Stimulated activated CD4-positive, alpha-beta T cell treated with anti-CD3 and anti-CD28 coated beads, Interleukin-1b, Interleukin-23, amount 100 ng/mL, for 24 hours (primary cell): Measurements from ENCODE around the gene CBLC.

Experiments used
- DNase-seq, 4 experiments: peaks; one replicate each; pipeline ENCODE4 v3.0.0-alpha.2; 2020; ENCODE audit warnings: low read depth in 4 of 4, low spot score in 1 of 4

CBLC gene

GRCh38 chr19:44777715-44778347 lies at the start of gene CBLC:
Gene CBLC (plus strand): TSS chr19:44777890. CDS start chr19:44777932, 42 bp downstream.
- DNase-seq: no peak

GRCh38 chr19:44728178-44728577 lies 49.5 kb upstream of the CBLC start:
- no peak for DNase-seq

GRCh38 chr19:44729516-44730033 lies 48.1 kb upstream of the CBLC start:
- no peak for DNase-seq

- DNase-seq: no peak
Measured at GRCh38 chr19:44731081-44731480, 46.6 kb upstream of the CBLC start.

GRCh38 chr19:44731622-44732021 lies 46.1 kb upstream of the CBLC start:
- DNase-seq: no peak

GRCh38 chr19:44732235-44733014 lies 45.3 kb upstream of the CBLC start:
- no peak for DNase-seq

GRCh38 chr19:44734357-44734756 lies 43.3 kb upstream of the CBLC start:
- no peak for DNase-seq

- DNase-seq: no peak
Measured at GRCh38 chr19:44735011-44735410, 42.7 kb upstream of the CBLC start.

GRCh38 chr19:44737238-44738071 lies 40.2 kb upstream of the CBLC start:
- DNase-seq: no peak

- no peak for DNase-seq
Measured at GRCh38 chr19:44738136-44738535, 39.6 kb upstream of the CBLC start.

GRCh38 chr19:44738603-44739558 lies 38.8 kb upstream of the CBLC start:
- DNase-seq: no peak

- no peak for DNase-seq
Measured at GRCh38 chr19:44740351-44740824, 37.3 kb upstream of the CBLC start.

GRCh38 chr19:44741258-44741731 lies 36.4 kb upstream of the CBLC start:
- no peak for DNase-seq

- no peak for DNase-seq
Measured at GRCh38 chr19:44741841-44742329, 35.8 kb upstream of the CBLC start.

- no peak for DNase-seq
Measured at GRCh38 chr19:44742330-44743061, 35.2 kb upstream of the CBLC start.

GRCh38 chr19:44744871-44745332 lies 32.8 kb upstream of the CBLC start:
- DNase-seq: no peak

- DNase-seq: no peak
Measured at GRCh38 chr19:44745341-44745831, 32.3 kb upstream of the CBLC start.

GRCh38 chr19:44745887-44746600 lies 31.6 kb upstream of the CBLC start:
- DNase-seq: no peak

- DNase-seq: no peak
Measured at GRCh38 chr19:44746616-44746945, 31.1 kb upstream of the CBLC start.
